Lower lobe of right lung (tissue), 2 donors: Measurements from ENCODE around the gene SH3GL2. TPM values are rescaled to one million over a fixed set of nuclear protein-coding genes. Genes with fewer than 3 reads are reported as not detected.

Source experiments
- ATAC-seq, 2 donors: fragments of 200-7000 bp; cut with Tn5 transposase; one replicate each; pipeline ENCODE4 v1.9.1; 2020 to 2022; ENCODE audit warnings: mild to moderate bottlenecking in 2 of 2, moderate library complexity in 2 of 2
- DNase-seq: peaks from one replicate; pipeline ENCODE4 v3.0.0-alpha.2; 2020
- H3K27ac ChIP-seq: fragments of 200-600 bp; one replicate; pipeline ENCODE4 v1.8.0; 2022
- H3K27me3 ChIP-seq: fragments of 200-600 bp; one replicate; pipeline ENCODE4 v1.8.0; 2022; ENCODE audit warnings: low read depth
- H3K36me3 ChIP-seq: fragments of 200-600 bp; one replicate; pipeline ENCODE4 v1.8.0; 2022; ENCODE audit warnings: mild to moderate bottlenecking
- H3K4me1 ChIP-seq: fragments of 200-600 bp; one replicate; pipeline ENCODE4 v1.8.0; 2022
- H3K4me3 ChIP-seq: fragments of 200-600 bp; one replicate; pipeline ENCODE4 v1.8.0; 2022; ENCODE audit warnings: mild to moderate bottlenecking
- H3K9me3 ChIP-seq: fragments of 200-600 bp; one replicate; pipeline ENCODE4 v1.8.0; 2022
- CTCF ChIP-seq: fragments of 200-600 bp; IDR thresholded peaks from one replicate; pipeline ENCODE4 v1.8.0; 2022; ENCODE audit warnings: antibody characterized with exemption, mild to moderate bottlenecking
- intact Hi-C: fragments of 100-400 bp; cut with DNase I; formaldehyde crosslinking; loops from one replicate; pipeline ENCODE4 v1.11.0; 2022
- total RNA-seq: library from RNA; stranded (reverse); fragmentation: NEBNext Ultra II Directional; extraction: Animal tissue kit (Norgen Biotek cat#: 25700); gene quantifications from one replicate; pipeline ENCODE4 v1.2.1, GENCODE V29; 2021
- donor health status: DM: no; HTN: yes; CAD: no; lungs with severe emphysema.

Gene SH3GL2
- total RNA-seq, 1 donor from 2014 or later: 1.3 TPM

GRCh38 chr9:17735859-17736258 lies 157.0 kb downstream of the SH3GL2 start:
- DNase-seq (no peak), ATAC-seq (no peak)
- no peaks in the 10 kb centered on the region for H3K4me1 ChIP-seq
- H3K9me3 ChIP-seq: no peaks in the 10 kb centered on the region
- no peak overlapping the region for H3K4me3 ChIP-seq
- intact Hi-C loops: no loop called here
- no peak overlapping the region for H3K27ac ChIP-seq
- no peaks in the 10 kb centered on the region for H3K27me3 ChIP-seq
- TF ChIP-seq CTCF: no peak
- H3K36me3 ChIP-seq: no peaks in the 10 kb centered on the region

- no peaks in the 10 kb centered on the region for H3K36me3 ChIP-seq
- no peaks in the 10 kb centered on the region for H3K27me3 ChIP-seq
- no peak for ATAC-seq
- DNase-seq: no peak
- no peaks in the 10 kb centered on the region for H3K9me3 ChIP-seq
- H3K27ac ChIP-seq: no peak overlapping the region
- no peak overlapping the region for H3K4me3 ChIP-seq
- no peaks in the 10 kb centered on the region for H3K4me1 ChIP-seq
- intact Hi-C loops: no loop called here
- no peak for TF ChIP-seq CTCF
Measured at GRCh38 chr9:17739022-17739421, 160.2 kb downstream of the SH3GL2 start.

GRCh38 chr9:17739736-17740135 lies 160.9 kb downstream of the SH3GL2 start:
- DNase-seq: no peak
- no peaks in the 10 kb centered on the region for H3K27me3 ChIP-seq
- no peaks in the 10 kb centered on the region for H3K4me1 ChIP-seq
- no peak for TF ChIP-seq CTCF
- no peak overlapping the region for H3K4me3 ChIP-seq
- no peaks in the 10 kb centered on the region for H3K36me3 ChIP-seq
- H3K9me3 ChIP-seq: no peaks in the 10 kb centered on the region
- no peak overlapping the region for H3K27ac ChIP-seq
- intact Hi-C loops: no loop called here
- no peak for ATAC-seq

- Histone ChIP-seq H3K27me3 (no peaks in the 10 kb centered on the region), H3K9me3 (no peaks in the 10 kb centered on the region), H3K36me3 (no peaks in the 10 kb centered on the region), H3K4me3 (no peak overlapping the region), H3K27ac (no peak overlapping the region), H3K4me1 (no peaks in the 10 kb centered on the region)
- ATAC-seq (no peak), DNase-seq (no peak)
- TF ChIP-seq CTCF: no peak
- intact Hi-C loops: no loop called here
Measured at GRCh38 chr9:17742067-17742466, 163.2 kb downstream of the SH3GL2 start.

- no peaks in the 10 kb centered on the region for H3K36me3 ChIP-seq
- H3K9me3 ChIP-seq: no peaks in the 10 kb centered on the region
- H3K27me3 ChIP-seq: no peaks in the 10 kb centered on the region
- no peak overlapping the region for H3K4me3 ChIP-seq
- DNase-seq (no peak), ATAC-seq (no peak)
- TF ChIP-seq CTCF: no peak
- intact Hi-C loops: no loop called here
- no peak overlapping the region for H3K27ac ChIP-seq
- H3K4me1 ChIP-seq: no peaks in the 10 kb centered on the region
Measured at GRCh38 chr9:17744786-17745185, 165.9 kb downstream of the SH3GL2 start.

GRCh38 chr9:17750269-17750668 lies 171.4 kb downstream of the SH3GL2 start:
- intact Hi-C loops: no loop called here
- ATAC-seq (no peak), DNase-seq (no peak)
- no peaks in the 10 kb centered on the region for H3K4me1 ChIP-seq
- no peak for TF ChIP-seq CTCF
- H3K36me3 ChIP-seq: no peaks in the 10 kb centered on the region
- no peaks in the 10 kb centered on the region for H3K27me3 ChIP-seq
- no peaks in the 10 kb centered on the region for H3K9me3 ChIP-seq
- H3K4me3 ChIP-seq: no peak overlapping the region
- no peak overlapping the region for H3K27ac ChIP-seq
